Activated CD8-positive, alpha-beta T cell treated with anti-CD3 and anti-CD28 coated beads for 36 hours (primary cell): ENCODE measurements around the gene TAS1R2. TPM values are rescaled to one million over a fixed set of nuclear protein-coding genes. Genes with fewer than 3 reads are reported as not detected.

ENCODE experiments used
- ATAC-seq: fragments of 200-7000 bp; cut with Tn5 transposase; one replicate; pipeline ENCODE4 v1.10.0; 2021; ENCODE audit warnings: mild to moderate bottlenecking, moderate library complexity
- CTCF ChIA-PET: fragments of 350-600 bp; sonication (Branson Sonifier 250); formaldehyde crosslinking; loops from one replicate; lab custom pipeline; 2021; ENCODE audit warnings: antibody characterized with exemption; lab: Charles Lee
- POLR2A ChIA-PET: fragments of 350-600 bp; sonication (Branson Sonifier 250); formaldehyde crosslinking; loops from one replicate; lab custom pipeline; 2021; ENCODE audit warnings: antibody characterized with exemption; lab: Charles Lee
- DNase-seq: peaks from one replicate; pipeline ENCODE4 v3.0.0-alpha.2; 2020
- H3K27ac Mint-ChIP-seq: one replicate; pipeline ENCODE4 v1.8.0; 2021; ENCODE audit warnings: mild to moderate bottlenecking, mixed read lengths
- H3K27me3 Mint-ChIP-seq: one replicate; pipeline ENCODE4 v1.8.0; 2021; ENCODE audit warnings: mixed read lengths
- H3K36me3 Mint-ChIP-seq: one replicate; pipeline ENCODE4 v1.8.0; 2021; ENCODE audit warnings: low read depth, mixed read lengths
- H3K4me1 Mint-ChIP-seq: one replicate; pipeline ENCODE4 v1.8.0; 2021; ENCODE audit warnings: low read depth, mixed read lengths
- H3K4me3 Mint-ChIP-seq: one replicate; pipeline ENCODE4 v1.8.0; 2021; ENCODE audit warnings: mild to moderate bottlenecking, moderate library complexity, mixed read lengths
- H3K9me3 Mint-ChIP-seq: one replicate; pipeline ENCODE4 v1.8.0; 2021; ENCODE audit warnings: mixed read lengths
- CTCF ChIP-seq: fragments of 200-600 bp; IDR thresholded peaks from one replicate; pipeline ENCODE4 v1.8.0; 2022; ENCODE audit warnings: antibody characterized with exemption, mild to moderate bottlenecking
- intact Hi-C: fragments of 100-400 bp; cut with micrococcal nuclease; formaldehyde crosslinking; loops from one replicate; pipeline ENCODE4 v1.10.0; 2022
- total RNA-seq, 2 experiments: library from RNA; stranded (reverse); gene quantifications; one replicate each; pipeline ENCODE4 v1.2.3, GENCODE V29; 2021

The TAS1R2 gene
- total RNA-seq, 2 experiments from 2014 or later: not detected

- Mint-ChIP-seq H3K4me3 (no peak overlapping the region), H3K9me3 (no peaks in the 10 kb centered on the region), H3K36me3 (no peaks in the 10 kb centered on the region), H3K27ac (no peak overlapping the region), H3K4me1 (no peaks in the 10 kb centered on the region), H3K27me3 (peaks cover 23% of the 10 kb centered on the region)
- ChIA-PET CTCF (interaction anchor here (1.2 kb wide), 1 partner anchor 217 kb away, joined by 3 read pairs; no protein-coding TSS in a partner anchor), POLR2A (no interaction called here)
- TF ChIP-seq CTCF: no peak
- ATAC-seq: no peak
- no peak for DNase-seq
- intact Hi-C loops: no loop called here
Measured at GRCh38 chr1:18814874-18815531, 44.5 kb downstream of the TAS1R2 start.

- no peak for TF ChIP-seq CTCF
- CTCF ChIA-PET: interaction anchor here (1.2 kb wide), 2 partner anchors 10 to 217 kb away, joined by 3 to 4 read pairs; no protein-coding TSS in a partner anchor
- Mint-ChIP-seq H3K4me1 (no peaks in the 10 kb centered on the region), H3K27me3 (peaks cover 23% of the 10 kb centered on the region), H3K9me3 (no peaks in the 10 kb centered on the region), H3K4me3 (no peak overlapping the region), H3K27ac (no peak overlapping the region), H3K36me3 (no peaks in the 10 kb centered on the region)
- DNase-seq (no peak), ATAC-seq (no peak)
- intact Hi-C loops: no loop called here
- POLR2A ChIA-PET: no interaction called here
Measured at GRCh38 chr1:18814425-18814824, 45.0 kb downstream of the TAS1R2 start.

GRCh38 chr1:18812453-18812939 lies 47.0 kb downstream of the TAS1R2 start:
- intact Hi-C loops: no loop called here

GRCh38 chr1:18811733-18812452 lies 47.6 kb downstream of the TAS1R2 start:
- POLR2A ChIA-PET: no interaction called here
- Mint-ChIP-seq H3K4me3 (no peak overlapping the region), H3K27ac (no peak overlapping the region), H3K27me3 (peaks cover 14% of the 10 kb centered on the region), H3K36me3 (no peaks in the 10 kb centered on the region), H3K4me1 (no peaks in the 10 kb centered on the region), H3K9me3 (no peaks in the 10 kb centered on the region)
- intact Hi-C loops: no loop called here
- ATAC-seq (no peak), DNase-seq (no peak)
- CTCF ChIA-PET: interaction anchor here (1.2 kb wide), 1 partner anchor 131 kb away, joined by 3 read pairs; no protein-coding TSS in a partner anchor
- no peak for TF ChIP-seq CTCF

More at GRCh38 chr1:18812453-18812939, 47.0 kb downstream of the TAS1R2 start:
- ChIA-PET POLR2A (no interaction called here), CTCF (no interaction called here)
- no peak overlapping the region for H3K4me3 Mint-ChIP-seq
- no peak for TF ChIP-seq CTCF
- H3K27ac Mint-ChIP-seq: no peak overlapping the region
- H3K36me3 Mint-ChIP-seq: no peaks in the 10 kb centered on the region
- H3K27me3 Mint-ChIP-seq: peaks cover 20% of the 10 kb centered on the region
- no peaks in the 10 kb centered on the region for H3K9me3 Mint-ChIP-seq
- no peak for ATAC-seq
- no peaks in the 10 kb centered on the region for H3K4me1 Mint-ChIP-seq
- DNase-seq: no peak
